IPS-18c (cell line): ENCODE data around the gene OR10V1.
"Not testable (repeated sequence)": the region's sequence is repeated elsewhere in the genome, so short reads cannot be mapped to it uniquely, and the experiment has no call there.

Experiments used
- H3K4me3 ChIP-seq: 2 replicates; pipeline ENCODE4 v1.7.0; 2013; ENCODE audit warnings: low read depth, mild to moderate bottlenecking, low read length, moderate library complexity; ENCODE audit not compliant: insufficient read depth
- H3K9me3 ChIP-seq: one replicate; pipeline ENCODE4 v1.6.1; 2013; ENCODE audit warnings: mild to moderate bottlenecking, low read length, moderate library complexity; ENCODE audit not compliant: control insufficient read depth, insufficient read depth

The OR10V1 gene

DNA sequence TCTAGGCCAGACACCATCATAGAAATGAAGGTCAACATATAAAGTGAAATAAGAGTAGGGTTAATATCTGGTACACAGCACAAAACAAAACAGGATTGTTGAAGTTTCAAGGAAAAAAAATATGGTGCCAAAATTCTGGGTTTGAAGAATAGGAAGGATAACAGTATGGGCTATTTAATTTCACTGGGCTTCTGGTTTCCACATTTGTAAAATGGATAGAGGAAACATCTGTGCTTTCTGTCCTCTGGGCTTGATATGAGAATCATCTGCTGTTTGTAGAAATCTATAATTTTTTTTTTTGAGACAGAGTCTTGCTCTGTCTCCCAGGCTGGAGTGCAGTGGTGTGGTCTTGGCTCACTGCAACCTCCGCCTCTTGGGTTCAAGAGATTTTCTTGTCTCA, 13.8 kb upstream of the OR10V1 start:
- no peak overlapping the region for H3K4me3 ChIP-seq

DNA sequence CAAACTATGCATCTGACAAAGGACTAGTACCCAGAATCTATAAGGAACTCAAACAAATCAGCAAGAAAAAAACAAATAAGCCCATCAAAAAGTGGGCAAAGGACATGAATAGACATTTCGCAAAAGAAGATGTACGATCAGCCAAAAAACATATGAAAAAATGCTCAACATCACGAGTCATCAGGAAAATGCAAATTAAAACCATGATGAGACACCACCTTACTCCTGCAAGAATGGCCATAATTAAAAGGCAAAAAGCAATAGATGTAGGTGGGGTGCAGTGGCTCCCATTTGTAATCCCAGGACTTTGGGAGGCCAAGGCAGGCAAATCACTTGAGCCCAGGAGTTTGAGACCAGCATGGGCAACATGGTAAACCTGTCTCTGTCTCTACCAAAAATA, 10.4 kb upstream of the OR10V1 start:
- H3K9me3 ChIP-seq: no peaks in the 10 kb centered on the region
- H3K4me3 ChIP-seq: no peak overlapping the region

More for the DNA sequence above, 13.8 kb upstream of the OR10V1 start:
- no peaks in the 10 kb centered on the region for H3K9me3 ChIP-seq

DNA sequence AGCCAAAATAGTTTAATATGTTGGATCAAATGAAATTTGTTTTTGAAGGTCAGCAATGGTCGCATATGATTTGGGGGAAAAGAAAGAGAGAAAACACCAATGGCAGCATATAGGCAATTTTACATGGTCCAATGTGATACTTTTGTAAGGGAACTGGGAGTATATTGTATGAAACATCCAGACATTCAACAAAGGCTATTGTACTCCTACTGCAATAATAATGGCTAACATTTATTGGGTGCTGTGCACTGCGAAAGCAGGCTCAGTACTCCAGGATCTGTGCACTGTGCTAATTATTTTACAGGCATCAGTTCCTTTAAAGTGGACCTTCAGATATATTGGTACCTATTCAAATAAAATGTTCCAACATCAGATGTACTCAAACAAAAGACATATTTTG, 5.9 kb upstream of the OR10V1 start:
- Histone ChIP-seq H3K9me3 (no peaks in the 10 kb centered on the region), H3K4me3 (no peak overlapping the region)

DNA sequence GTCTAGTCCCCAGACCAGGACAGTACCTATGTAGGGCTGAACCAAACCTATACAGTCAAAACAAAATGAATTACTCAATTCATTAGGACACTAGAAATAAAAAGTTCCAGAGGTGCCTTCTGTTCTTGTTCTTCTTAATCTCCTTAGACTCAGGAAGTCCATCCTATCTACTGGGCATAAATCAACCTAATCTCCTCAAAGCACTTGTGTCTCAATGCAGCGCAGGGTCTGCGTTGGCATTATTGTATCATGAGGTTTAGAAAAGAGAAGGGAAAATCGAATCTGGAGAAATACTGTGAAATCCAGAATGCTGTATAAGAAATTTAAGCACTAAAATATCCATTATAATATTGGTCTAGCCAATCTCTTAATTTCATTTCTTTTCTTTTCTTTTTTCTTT, 2.4 kb upstream of the OR10V1 start:
- Histone ChIP-seq H3K9me3 (no peaks in the 10 kb centered on the region), H3K4me3 (no peak overlapping the region)

DNA sequence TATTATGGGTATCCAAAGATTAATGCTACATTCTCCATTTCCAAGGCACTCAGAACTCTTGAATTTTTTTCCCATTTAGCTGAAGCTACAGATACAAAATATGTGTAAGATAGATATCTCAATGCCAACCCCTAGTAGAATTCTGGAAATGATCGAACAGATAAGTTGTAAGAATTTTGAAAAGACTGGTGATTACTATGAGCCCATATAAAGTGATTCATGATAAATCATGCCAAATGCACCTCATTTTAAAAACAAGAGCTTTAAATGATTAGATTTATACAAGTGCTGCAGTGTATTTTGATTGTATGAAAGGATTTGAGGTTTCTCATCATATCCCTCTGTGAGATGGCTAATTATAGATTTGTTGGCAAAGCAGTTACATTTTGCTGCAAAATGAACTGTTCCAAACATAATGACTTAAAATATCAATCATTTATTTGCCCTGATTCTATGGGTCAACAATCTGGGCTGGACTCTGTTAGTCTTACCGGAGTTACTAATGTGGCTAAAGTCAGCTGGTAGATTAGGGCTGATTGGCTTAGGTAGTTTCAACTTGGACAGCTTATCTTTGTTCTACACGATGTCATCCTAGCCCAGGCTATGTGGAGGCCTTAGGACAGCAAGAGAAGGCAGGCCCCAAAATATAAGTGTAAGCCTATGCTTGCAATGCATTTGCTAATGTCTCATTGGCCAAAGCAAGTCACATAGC, 3.4 kb downstream of the OR10V1 start:
- no peaks in the 10 kb centered on the region for H3K9me3 ChIP-seq
- H3K4me3 ChIP-seq: no peak overlapping the region

DNA sequence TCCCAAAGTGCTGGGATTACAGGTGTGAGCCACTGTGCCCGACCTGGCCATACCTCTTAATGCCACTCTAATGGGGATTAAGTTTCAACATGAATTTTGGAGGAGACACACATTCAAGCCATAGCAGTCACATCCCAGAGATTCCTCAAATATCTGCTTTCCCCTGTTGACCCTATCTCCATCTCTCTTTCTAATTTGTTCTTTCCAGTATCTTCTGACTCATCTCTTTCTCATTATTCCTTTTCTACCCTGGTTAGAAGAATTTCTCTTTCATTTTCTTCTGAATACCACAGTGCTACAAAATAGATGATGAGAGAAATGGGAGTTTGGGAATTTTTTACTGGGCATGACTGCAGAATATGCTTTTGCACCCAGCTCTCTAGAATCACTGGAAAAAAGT, 5.1 kb downstream of the OR10V1 start:
- H3K9me3 ChIP-seq: no peaks in the 10 kb centered on the region
- no peak overlapping the region for H3K4me3 ChIP-seq

DNA sequence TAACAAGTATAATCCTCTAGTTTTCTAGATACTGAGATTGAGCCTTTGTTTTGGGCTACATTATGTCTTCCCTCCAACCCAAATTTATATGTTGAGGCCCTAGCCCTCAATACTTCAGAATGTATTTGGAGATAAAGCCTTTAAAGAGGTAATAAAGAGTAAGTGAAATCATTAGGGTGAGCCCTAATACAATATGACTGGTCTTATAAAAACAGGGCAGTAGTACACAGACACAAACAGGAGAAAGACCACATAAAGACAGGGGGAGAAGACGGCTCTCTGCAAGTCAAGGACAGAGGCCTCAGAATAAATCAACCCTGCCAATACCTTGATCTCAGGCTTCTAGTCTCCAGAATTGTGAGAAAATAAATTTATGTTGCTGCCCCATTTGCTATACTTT, 6.3 kb downstream of the OR10V1 start:
- H3K4me3 ChIP-seq: no peak overlapping the region
- H3K9me3 ChIP-seq: no peaks in the 10 kb centered on the region

DNA sequence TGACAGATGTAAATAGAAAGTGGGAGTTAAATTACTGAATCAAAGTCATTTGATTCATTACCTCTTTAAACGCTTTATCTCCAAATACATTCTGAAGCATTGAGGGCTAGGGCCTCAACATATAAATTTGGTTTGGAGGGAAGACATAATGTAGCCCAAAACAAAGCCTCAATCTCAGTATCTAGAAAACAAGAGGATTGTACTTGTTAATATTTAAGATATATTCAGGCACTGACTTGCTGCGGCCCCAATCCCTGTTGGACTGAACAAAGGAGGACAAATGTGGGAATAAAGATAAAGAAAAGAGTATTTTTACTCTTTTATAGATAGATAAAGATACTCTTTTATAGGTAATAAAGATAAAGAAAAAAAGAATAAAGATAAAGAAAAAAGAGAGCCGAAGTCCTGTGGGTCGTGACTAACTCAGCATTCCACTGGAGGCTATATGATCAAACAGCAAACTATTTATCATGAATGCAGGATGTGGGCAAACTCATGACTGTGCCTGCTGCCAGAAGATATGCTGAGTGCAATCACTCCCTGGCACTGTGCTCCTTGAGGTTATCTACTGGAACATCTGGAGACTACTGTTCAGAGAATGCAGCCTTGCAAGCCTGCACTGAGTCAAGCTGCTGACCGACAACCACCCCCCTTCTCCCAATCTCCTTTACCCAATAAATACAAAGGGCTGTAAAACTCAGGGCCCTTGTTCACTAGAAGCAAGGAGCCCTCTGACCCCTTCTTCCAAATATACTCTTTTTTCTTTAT, 6.9 kb downstream of the OR10V1 start:
- Histone ChIP-seq H3K9me3 (no peaks in the 10 kb centered on the region), H3K4me3 (no peak overlapping the region)

DNA sequence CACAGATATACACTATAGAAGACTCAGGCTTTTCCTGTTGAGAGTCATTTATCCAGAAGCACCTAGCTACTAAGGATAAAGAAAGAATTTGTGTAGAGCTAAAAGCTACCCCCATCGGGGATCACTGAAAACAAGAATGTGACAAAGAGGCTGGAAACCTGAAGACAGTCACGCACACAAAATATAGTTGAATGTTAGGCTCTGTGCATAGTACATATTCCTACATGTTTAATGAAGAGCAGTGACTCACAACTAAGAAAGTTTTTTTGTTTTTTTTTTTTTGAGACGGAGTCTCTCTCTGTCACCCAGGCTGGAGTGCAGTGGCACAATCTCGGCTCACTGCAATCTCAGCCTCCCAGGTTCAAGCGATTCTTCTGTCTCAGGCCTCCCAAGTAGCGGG, 8.4 kb downstream of the OR10V1 start:
- Histone ChIP-seq H3K4me3 (no peak overlapping the region), H3K9me3 (no peaks in the 10 kb centered on the region)

DNA sequence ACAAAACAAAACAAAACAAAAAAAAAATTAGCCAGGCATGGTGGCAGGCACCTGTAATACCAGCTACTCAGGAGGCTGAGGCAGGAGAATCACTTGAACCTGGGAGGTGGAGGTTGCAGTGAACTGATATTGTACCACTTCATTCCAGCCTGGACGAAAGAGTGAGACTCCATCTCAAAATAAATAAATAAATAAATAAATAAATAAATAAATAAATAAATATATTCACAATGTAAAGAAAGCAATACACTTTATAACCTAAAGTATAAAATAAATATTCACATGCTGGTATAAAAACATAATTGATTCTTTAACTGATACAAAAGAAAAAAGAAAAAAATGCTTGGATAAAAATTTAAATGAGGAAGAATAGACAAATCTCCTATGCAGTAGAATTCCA, 10.1 kb downstream of the OR10V1 start:
- not testable (repeated sequence) for H3K9me3 ChIP-seq, H3K4me3 ChIP-seq

DNA sequence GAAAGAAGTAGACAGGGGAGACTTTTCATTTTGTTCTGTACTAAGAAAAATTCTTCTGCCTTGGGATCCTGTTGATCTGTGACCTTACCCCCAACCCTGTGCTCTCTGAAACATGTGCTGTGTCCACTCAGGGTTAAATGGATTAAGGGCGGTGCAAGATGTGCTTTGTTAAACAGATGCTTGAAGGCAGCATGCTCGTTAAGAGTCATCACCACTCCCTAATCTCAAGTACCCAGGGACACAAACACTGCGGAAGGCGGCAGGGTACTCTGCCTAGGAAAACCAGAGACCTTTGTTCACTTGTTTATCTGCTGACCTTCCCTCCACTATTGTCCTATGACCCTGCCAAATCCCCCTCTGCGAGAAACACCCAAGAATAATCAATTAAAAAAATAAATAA, 13.5 kb downstream of the OR10V1 start:
- not testable (repeated sequence) for H3K9me3 ChIP-seq, H3K4me3 ChIP-seq

DNA sequence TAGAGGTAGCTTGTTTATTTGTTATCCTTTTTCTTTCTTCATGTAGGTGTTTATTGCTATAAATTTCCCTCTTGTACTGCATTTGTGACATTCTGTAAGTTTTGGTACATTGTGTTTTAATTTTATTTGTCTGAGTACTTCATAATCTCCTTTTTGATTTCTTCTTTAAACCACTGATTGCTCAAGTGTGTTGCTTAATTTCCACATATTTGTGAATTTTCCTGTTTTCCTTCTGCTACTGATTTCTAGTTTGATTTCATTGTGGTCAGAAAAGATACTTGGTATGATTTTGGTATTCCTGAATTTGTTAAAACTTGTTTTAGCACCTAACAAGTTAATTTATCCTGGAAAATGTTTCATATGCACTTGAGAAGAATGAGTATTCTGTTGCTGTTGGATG, 15.1 kb downstream of the OR10V1 start:
- no peaks in the 10 kb centered on the region for H3K9me3 ChIP-seq

DNA sequence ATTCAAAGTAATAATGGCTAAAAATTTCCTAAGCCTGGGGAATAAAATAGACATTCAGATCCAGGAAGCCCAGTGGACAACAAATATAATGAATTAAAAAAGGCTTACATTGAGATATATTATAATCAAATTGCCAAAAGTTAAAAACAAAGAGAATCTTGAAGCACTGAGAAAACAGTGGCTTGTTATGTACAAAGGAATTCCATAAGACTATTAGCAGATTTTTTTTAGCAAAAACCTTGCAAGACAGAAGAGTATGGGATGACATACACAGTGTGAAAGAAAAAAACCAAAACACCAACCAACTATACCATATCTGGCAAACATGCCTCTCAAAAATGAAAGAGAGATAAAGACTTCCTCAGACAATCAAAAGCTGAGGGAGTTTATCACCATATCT, 20.7 kb downstream of the OR10V1 start:
- Histone ChIP-seq H3K9me3 (no peaks in the 10 kb centered on the region), H3K4me3 (no peak overlapping the region)

More for the DNA sequence above, 15.1 kb downstream of the OR10V1 start:
- H3K4me3 ChIP-seq: no peak overlapping the region

DNA sequence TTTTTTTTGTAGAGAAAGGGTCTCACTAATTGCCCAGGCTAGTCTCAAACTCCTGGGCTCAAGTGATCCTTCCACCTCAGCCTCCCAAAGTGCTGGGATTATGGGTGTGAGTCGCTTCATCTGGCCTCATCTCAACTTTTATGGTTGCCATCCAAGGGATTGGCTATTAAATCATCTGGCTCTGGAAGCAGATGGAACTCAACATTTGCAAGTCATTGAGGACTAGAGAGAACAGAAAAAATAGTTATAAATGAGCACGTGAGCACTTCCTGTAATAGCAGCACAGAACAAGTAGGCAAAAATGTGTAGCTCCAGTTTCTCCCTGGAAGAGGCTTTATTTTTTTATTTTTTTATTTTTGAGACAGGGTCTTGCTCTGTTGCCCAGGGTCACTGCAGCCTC, 22.5 kb downstream of the OR10V1 start:
- no peak overlapping the region for H3K4me3 ChIP-seq
- no peaks in the 10 kb centered on the region for H3K9me3 ChIP-seq

DNA sequence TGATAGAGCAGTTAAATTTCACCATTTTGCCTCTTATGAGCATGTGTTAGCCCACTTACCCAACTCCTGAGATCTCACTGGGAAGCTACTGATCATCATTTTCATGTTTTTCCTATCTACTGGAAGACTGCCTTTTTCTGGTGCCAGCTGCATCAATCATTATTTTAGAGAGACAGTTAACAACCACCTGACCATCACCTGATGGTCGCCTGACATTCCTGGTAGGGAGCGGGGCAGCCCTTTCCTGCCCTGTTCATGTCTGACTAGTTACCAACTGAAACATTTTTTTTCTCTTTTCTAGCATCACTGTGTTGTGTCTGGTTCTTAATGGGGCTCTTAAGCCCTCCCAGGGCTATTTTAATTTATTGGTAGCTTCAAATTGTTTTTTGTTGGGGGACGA, 24.6 kb downstream of the OR10V1 start:
- Histone ChIP-seq H3K9me3 (no peaks in the 10 kb centered on the region), H3K4me3 (no peak overlapping the region)

DNA sequence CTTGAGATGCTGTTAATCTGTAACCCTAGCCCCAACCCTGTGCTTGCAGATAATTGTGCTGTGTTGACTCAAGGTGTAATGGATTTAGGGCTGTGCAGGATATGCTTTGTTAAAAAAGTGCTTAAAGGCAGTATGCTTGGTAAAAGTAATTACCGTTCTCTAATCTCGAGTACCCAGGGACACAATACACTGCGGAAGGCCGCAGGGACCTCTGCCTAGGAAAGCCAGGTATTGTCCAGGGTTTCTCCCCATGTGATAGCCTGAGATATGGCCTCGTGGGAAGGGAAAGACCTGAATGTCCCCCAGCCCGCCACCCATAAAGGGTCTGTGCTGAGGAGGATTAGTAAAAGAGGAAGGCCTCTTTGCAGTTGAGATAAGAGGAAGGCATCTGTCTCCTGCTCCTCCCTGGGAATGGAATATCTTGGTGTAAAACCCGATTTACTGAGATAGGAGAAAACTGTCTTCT, 32.4 kb downstream of the OR10V1 start:
- H3K4me3 ChIP-seq, H3K9me3 ChIP-seq: not testable (repeated sequence)

DNA sequence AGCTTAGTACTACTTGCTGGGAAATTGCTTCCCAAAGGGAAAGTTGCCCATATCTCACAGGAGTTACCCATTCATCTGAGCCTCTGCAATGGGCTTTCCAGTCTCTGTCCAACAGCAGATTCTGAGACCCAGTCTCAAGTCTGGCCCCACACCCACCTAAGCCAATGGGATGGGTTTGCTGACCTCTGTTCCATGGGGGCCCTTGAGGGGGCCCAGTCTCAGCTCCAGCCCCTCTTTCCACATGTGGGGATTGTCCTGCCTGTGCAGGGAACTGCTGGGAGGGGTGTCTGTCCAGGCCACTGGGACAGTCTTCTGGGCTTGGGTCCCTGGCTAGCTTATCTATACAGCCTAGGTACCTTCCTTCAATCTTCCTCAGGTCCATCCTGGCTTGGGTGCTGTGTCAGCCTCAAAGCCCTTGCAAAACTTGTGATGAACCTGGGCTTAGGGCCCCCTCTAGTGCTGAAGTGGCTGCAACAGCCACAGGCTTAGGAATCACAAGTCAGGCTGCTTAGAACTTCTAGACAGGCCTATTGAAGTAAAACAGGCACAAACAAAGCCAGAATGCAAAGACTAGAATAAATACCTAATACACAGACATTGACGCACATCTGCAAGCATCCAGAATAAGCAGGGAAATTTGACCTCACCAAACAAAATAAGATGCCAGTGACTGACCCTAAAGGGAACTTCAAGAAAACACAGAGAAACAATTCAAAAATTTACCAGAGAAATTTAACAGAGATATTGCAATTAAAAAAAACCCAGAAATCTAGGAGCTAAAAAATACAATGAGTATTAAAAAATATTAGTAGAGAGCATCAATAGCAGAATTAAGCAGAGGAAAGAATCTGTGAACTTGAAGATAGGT, 33.1 kb downstream of the OR10V1 start:
- peak overlapping the region; percentile 15; the same call in 1 of the 2 replicates for H3K4me3 ChIP-seq
- no peaks in the 10 kb centered on the region for H3K9me3 ChIP-seq

DNA sequence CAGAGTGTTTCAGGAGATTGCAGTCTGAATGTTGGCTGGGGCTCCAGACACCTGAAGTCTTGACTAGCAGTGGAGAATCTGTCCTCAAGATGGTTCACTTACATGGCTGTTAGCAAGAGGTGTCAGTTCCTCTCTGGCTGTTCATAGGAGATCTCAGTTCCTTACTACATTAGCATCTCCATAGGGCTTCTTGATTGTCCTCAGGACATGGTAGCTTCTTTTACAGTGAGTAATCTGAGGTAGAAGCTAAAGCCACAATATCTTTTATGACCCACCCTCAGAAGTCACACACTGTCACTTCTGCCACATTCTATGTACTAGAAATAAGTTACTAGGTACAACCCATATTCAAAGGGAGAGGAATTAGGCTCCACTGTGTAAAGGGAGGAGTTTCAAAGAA, 34.3 kb downstream of the OR10V1 start:
- H3K4me3 ChIP-seq: no peak overlapping the region
- H3K9me3 ChIP-seq: no peaks in the 10 kb centered on the region
